ENCODE data around the gene HK3.
"Not testable (repeated sequence)": the region's sequence is repeated elsewhere in the genome, so short reads cannot be mapped to it uniquely, and the experiment has no call there.

Gene HK3

GRCh38 chr5:176881816-176882566 is 17.2 kb downstream of the HK3 start:
- FAIRE-seq, result no peak

- no peak for FAIRE-seq
These were observed 18.0 kb downstream of the HK3 start for GRCh38 chr5:176881021-176881749.

- no peak for FAIRE-seq
These were observed 18.7 kb downstream of the HK3 start for GRCh38 chr5:176880366-176881020.

GRCh38 chr5:176879663-176880361 is 19.3 kb downstream of the HK3 start:
- FAIRE-seq, result no peak

- FAIRE-seq, result no peak
These were observed 20.1 kb downstream of the HK3 start for GRCh38 chr5:176878906-176879662.

GRCh38 chr5:176878463-176878862 is 20.7 kb downstream of the HK3 start:
- no peak for FAIRE-seq

- FAIRE-seq, result no peak
These were observed 21.3 kb downstream of the HK3 start for GRCh38 chr5:176877793-176878331.

GRCh38 chr5:176876506-176877431 is 22.4 kb downstream of the HK3 start:
- FAIRE-seq, result no peak

- no peak for FAIRE-seq
These were observed 23.2 kb downstream of the HK3 start for GRCh38 chr5:176875783-176876505.

- FAIRE-seq, result no peak
These were observed 24.1 kb downstream of the HK3 start for GRCh38 chr5:176875014-176875550.

GRCh38 chr5:176874198-176874780 is 24.9 kb downstream of the HK3 start:
- no peak for FAIRE-seq

GRCh38 chr5:176873541-176874172 is 25.5 kb downstream of the HK3 start:
- FAIRE-seq, result no peak

- FAIRE-seq, result not testable (repeated sequence)
These were observed 26.1 kb downstream of the HK3 start for GRCh38 chr5:176873011-176873410.

- not testable (repeated sequence) for FAIRE-seq
These were observed 26.6 kb downstream of the HK3 start for GRCh38 chr5:176872586-176872985.

GRCh38 chr5:176870644-176871043 is 28.5 kb downstream of the HK3 start:
- FAIRE-seq, result not testable (repeated sequence)

GRCh38 chr5:176870110-176870591 is 29.0 kb downstream of the HK3 start:
- no peak for FAIRE-seq

- no peak for FAIRE-seq
These were observed 29.5 kb downstream of the HK3 start for GRCh38 chr5:176869501-176870109.

GRCh38 chr5:176868731-176869130 is 30.4 kb downstream of the HK3 start:
- no peak for FAIRE-seq
